Smooth muscle cell (in vitro differentiated cells): ENCODE data around the gene MPHOSPH10. TPM values are rescaled to one million over a fixed set of nuclear protein-coding genes. Genes with fewer than 3 reads are reported as not detected.
"Not testable (repeated sequence)": the region's sequence is repeated elsewhere in the genome, so short reads cannot be mapped to it uniquely, and the experiment has no call there.

ENCODE experiments used
- DNase-seq: peaks from one replicate; lab custom pipeline; 2025; ENCODE audit not compliant: unreplicated experiment; lab: John Stamatoyannopoulos, UW
- H2AFZ ChIP-seq: fragments of 200-600 bp; sonication (generic); 2 replicates; pipeline ENCODE4 v1.6.0; 2016; ENCODE audit warnings: antibody characterized with exemption, low read depth, mild to moderate bottlenecking
- H3F3A ChIP-seq: fragments of 200-600 bp; sonication (generic); 2 replicates; pipeline ENCODE4 v1.6.0; 2017; ENCODE audit warnings: antibody characterized with exemption, low read depth
- H3K27ac ChIP-seq: fragments of 200-600 bp; sonication (generic); 2 replicates; pipeline ENCODE4 v1.5.1; 2016; ENCODE audit warnings: low read depth, mild to moderate bottlenecking
- H3K27me3 ChIP-seq: fragments of 200-600 bp; sonication (generic); 2 replicates; pipeline ENCODE4 v1.6.1; 2016; ENCODE audit warnings: low read depth, mild to moderate bottlenecking
- H3K36me3 ChIP-seq: fragments of 200-600 bp; sonication (generic); 2 replicates; pipeline ENCODE4 v1.5.1; 2016; ENCODE audit warnings: low read depth
- H3K4me1 ChIP-seq: fragments of 200-600 bp; sonication (generic); 2 replicates; pipeline ENCODE4 v1.5.1; 2016; ENCODE audit warnings: low read depth
- H3K4me2 ChIP-seq: fragments of 200-600 bp; sonication (generic); 2 replicates; pipeline ENCODE4 v1.6.0; 2016; ENCODE audit warnings: mild to moderate bottlenecking
- H3K4me3 ChIP-seq: fragments of 200-600 bp; sonication (generic); 2 replicates; pipeline ENCODE4 v1.5.1; 2016; ENCODE audit warnings: mild to moderate bottlenecking
- H3K79me2 ChIP-seq: fragments of 200-600 bp; sonication (generic); 2 replicates; pipeline ENCODE4 v1.6.0; 2016; ENCODE audit warnings: low read depth, mild to moderate bottlenecking
- H3K9ac ChIP-seq: fragments of 200-600 bp; sonication (generic); 2 replicates; pipeline ENCODE4 v1.6.0; 2016; ENCODE audit warnings: low read depth
- H3K9me3 ChIP-seq: fragments of 200-600 bp; sonication (generic); replicated peaks from 2 replicates; pipeline ENCODE4 v1.5.1; 2016; ENCODE audit warnings: low read depth
- H4K20me1 ChIP-seq: fragments of 200-600 bp; sonication (generic); 2 replicates; pipeline ENCODE4 v1.6.0; 2016; ENCODE audit warnings: low read depth
- WGBS: methylation state at CpG from one replicate; pipeline ENCODE4 v1.1.7; 2016; ENCODE audit warnings: low lambda C conversion rate; 5-methylcytosine and 5-hydroxymethylcytosine counted together
- polyA plus RNA-seq: library from polyadenylated mRNA; unstranded; fragments of >200 nt; fragmentation: Nextera tagmentation; extraction: Ambion mirVana; gene quantifications from 2 replicates; pipeline ENCODE4 v1.2.1, GENCODE V29; 2016
- total RNA-seq: library from RNA; depleted of rRNA; stranded (reverse); fragments of >200 nt; gene quantifications from 2 replicates; pipeline ENCODE4 v1.2.3, GENCODE V29; 2014
- TF ChIP-seq, protein P1 (sequence below): fragments of 200-600 bp; sonication (generic); IDR thresholded peaks from 2 replicates; pipeline ENCODE4 v1.5.1; 2017; ENCODE audit warnings: borderline replicate concordance, mild to moderate bottlenecking, antibody characterized with exemption; ENCODE audit not compliant: insufficient read depth, poor library complexity, severe bottlenecking

MPHOSPH10 gene
- total and polyA plus RNA-seq, 2 experiments from 2014 or later = 27.3 to 49.8 TPM

DNA sequence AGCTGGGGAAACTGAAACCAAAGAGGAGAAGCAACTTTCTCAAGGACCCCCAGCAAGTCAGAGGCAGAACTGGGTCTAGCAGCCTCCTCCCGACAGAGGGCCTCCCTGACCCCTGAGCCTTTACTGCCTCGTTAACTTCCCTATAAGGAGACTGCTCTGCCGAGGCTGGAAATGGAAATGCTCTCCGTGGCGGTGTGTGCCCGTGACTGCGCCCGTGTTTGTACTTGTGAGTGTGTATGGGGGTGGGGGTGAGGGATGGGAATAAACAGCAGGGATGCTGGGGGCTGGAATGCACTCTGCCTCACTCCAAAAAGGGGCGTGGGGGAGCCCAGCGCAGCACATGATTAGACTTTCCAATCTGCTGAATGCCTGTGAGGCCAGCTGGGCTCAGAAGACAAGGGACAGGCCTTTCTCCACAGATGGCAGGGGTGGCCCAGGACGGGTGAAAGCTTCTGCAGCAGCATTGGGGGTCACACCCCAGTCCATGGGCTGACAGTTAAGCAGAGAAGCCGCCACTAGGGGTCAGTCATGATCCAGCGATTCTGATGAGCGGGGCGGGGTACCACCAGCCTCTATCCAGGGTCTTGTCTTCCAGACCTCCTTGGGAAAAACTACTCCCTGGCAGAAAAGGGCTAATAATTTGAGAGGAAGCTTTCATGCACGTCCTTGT is 26.8 kb downstream of the MPHOSPH10 start:
- H2AFZ ChIP-seq = no peak overlapping the region
- H3K4me2 ChIP-seq = peak overlapping the region; percentile 47
- no peaks in the 10 kb centered on the region for H3K27me3 ChIP-seq
- TF ChIP-seq, protein P1, sequence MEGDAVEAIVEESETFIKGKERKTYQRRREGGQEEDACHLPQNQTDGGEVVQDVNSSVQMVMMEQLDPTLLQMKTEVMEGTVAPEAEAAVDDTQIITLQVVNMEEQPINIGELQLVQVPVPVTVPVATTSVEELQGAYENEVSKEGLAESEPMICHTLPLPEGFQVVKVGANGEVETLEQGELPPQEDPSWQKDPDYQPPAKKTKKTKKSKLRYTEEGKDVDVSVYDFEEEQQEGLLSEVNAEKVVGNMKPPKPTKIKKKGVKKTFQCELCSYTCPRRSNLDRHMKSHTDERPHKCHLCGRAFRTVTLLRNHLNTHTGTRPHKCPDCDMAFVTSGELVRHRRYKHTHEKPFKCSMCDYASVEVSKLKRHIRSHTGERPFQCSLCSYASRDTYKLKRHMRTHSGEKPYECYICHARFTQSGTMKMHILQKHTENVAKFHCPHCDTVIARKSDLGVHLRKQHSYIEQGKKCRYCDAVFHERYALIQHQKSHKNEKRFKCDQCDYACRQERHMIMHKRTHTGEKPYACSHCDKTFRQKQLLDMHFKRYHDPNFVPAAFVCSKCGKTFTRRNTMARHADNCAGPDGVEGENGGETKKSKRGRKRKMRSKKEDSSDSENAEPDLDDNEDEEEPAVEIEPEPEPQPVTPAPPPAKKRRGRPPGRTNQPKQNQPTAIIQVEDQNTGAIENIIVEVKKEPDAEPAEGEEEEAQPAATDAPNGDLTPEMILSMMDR = peak; percentile 69
- H3K4me3 ChIP-seq = no peak overlapping the region
- no peaks in the 10 kb centered on the region for H3K36me3 ChIP-seq
- no peaks in the 10 kb centered on the region for H3K9me3 ChIP-seq
- no peak overlapping the region for H3K27ac ChIP-seq
- peak; percentile 17 for DNase-seq
- no peaks in the 10 kb centered on the region for H3K79me2 ChIP-seq
- no peak overlapping the region for H3K9ac ChIP-seq
- no peaks in the 10 kb centered on the region for H4K20me1 ChIP-seq
- 13% methylated on average over 16 of the region's 16 CpGs for whole genome bisulfite sequencing
- no peaks in the 10 kb centered on the region for H3K4me1 ChIP-seq
- H3F3A ChIP-seq = no peaks in the 10 kb centered on the region

DNA sequence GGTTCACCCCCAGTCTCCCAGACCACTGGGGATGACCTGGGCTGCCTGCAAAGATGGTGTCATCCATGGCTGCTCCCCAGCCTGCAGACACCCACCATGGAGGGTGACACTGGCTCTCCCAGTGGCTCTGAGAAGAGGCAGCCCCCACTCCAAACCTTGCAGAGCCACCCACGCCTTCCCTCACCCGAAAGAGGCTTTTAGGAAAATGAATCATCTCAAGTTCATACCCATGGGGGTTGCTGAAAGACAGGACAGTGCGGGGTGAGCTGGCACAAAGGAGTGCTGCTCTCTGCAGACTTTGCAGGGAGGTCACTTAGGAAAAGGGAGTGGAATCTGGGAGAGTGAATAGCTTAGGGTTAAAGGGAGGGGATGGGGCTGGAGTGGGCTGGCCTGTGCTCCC is 36.4 kb downstream of the MPHOSPH10 start:
- no peak overlapping the region for H3K9ac ChIP-seq
- no peaks in the 10 kb centered on the region for H3F3A ChIP-seq
- TF ChIP-seq, protein P1 = no peak
- H3K27ac ChIP-seq = no peak overlapping the region
- 62% methylated on average over 3 of the region's 3 CpGs for WGBS
- no peaks in the 10 kb centered on the region for H3K4me1 ChIP-seq
- H3K4me2 ChIP-seq = no peak overlapping the region
- no peak overlapping the region for H2AFZ ChIP-seq
- H3K36me3 ChIP-seq = no peaks in the 10 kb centered on the region
- no peak for DNase-seq
- no peaks in the 10 kb centered on the region for H3K9me3 ChIP-seq
- no peaks in the 10 kb centered on the region for H3K27me3 ChIP-seq
- no peak overlapping the region for H3K4me3 ChIP-seq
- H3K79me2 ChIP-seq = no peaks in the 10 kb centered on the region
- H4K20me1 ChIP-seq = no peaks in the 10 kb centered on the region

DNA sequence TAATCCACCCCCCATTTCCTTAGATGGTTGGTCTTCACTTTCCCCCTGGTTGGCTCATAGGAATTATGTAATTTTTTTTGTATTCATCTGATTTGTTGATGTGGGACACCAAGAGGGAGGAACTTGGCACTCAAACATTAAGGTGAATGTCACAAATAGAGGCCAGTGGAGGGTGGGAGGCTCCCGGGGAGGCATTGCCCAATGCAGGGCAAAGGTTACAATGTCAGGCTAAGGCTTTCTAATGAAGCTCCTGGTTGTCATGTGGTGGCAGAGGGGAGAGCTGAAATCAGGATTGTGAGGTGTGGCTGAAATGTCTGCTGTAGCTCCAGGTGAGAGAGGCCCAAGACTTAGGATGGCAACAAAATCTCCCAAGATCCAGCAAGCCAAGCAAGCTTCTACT is 42.7 kb downstream of the MPHOSPH10 start:
- WGBS = 94% methylated on average over 1 of the region's 1 CpG
- TF ChIP-seq, protein P1 = no peak
- Histone ChIP-seq H3K9me3 (no peaks in the 10 kb centered on the region), H3K27ac (no peak overlapping the region), H3K4me3 (no peak overlapping the region), H3F3A (no peaks in the 10 kb centered on the region), H2AFZ (no peak overlapping the region), H4K20me1 (no peaks in the 10 kb centered on the region), H3K4me1 (no peaks in the 10 kb centered on the region), H3K9ac (no peak overlapping the region), H3K27me3 (peaks cover 8% of the 10 kb centered on the region), H3K4me2 (no peak overlapping the region), H3K79me2 (no peaks in the 10 kb centered on the region), H3K36me3 (no peaks in the 10 kb centered on the region)
- no peak for DNase-seq

DNA sequence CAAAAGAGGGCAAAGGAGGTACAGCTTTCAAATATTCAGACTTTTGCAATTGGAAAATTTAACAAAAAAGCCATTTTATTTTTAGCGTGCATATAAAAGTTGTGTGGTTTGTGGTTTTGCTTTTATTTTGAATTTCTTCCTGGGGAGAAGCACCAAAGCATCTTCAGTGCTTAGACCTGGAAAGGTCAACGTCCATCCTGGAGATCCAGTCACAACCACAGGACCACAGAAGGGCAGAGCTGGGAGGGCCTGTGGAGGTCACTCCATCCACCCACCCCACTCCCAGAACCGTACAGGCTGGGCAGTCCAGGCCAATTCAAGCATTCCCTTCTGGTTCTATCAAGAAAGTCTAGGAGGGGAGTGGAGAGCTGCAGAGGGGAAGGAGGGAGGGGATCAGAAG is 43.8 kb downstream of the MPHOSPH10 start:
- no peak for DNase-seq

DNA sequence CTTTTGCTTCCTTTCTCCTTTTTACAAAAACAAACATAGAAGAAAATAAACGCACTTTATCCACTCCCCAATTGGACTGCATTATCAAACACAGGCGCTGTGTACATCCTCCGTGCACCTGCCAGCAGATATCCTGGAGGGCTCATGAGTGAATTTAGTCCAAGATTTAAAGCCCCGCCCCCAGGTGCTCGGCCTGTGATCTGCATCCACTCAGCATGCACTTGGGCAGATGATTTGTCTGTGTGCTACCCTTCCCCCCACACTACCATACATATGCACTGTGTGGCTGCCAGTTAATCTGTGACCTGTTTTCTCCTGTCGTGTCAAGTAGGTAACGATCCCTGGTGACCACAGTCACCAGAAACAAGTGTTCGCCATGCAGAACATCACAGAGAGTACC is 48.4 kb downstream of the MPHOSPH10 start:
- H3K4me3 ChIP-seq, H2AFZ ChIP-seq, H3K36me3 ChIP-seq, DNase-seq, H4K20me1 ChIP-seq, H3K9me3 ChIP-seq, H3F3A ChIP-seq, H3K9ac ChIP-seq, H3K79me2 ChIP-seq, H3K27ac ChIP-seq, H3K4me1 ChIP-seq, H3K4me2 ChIP-seq, H3K27me3 ChIP-seq: not testable (repeated sequence)
- WGBS = 85% methylated on average over 8 of the region's 8 CpGs

More for the DNA sequence above, 43.8 kb downstream of the MPHOSPH10 start:
- Histone ChIP-seq H3K27me3 (peaks cover 11% of the 10 kb centered on the region), H3K4me2 (no peak overlapping the region), H3F3A (no peaks in the 10 kb centered on the region), H2AFZ (no peak overlapping the region), H3K9me3 (no peaks in the 10 kb centered on the region), H3K27ac (no peak overlapping the region), H3K4me3 (no peak overlapping the region), H3K9ac (no peak overlapping the region), H3K36me3 (no peaks in the 10 kb centered on the region), H4K20me1 (no peaks in the 10 kb centered on the region), H3K79me2 (no peaks in the 10 kb centered on the region), H3K4me1 (no peaks in the 10 kb centered on the region)
- TF ChIP-seq, protein P1 = no peak
- 77% methylated on average over 3 of the region's 3 CpGs for WGBS
